Stimulated activated CD8-positive, alpha-beta memory T cell treated with anti-CD3 and anti-CD28 coated beads, Interleukin-4, amount 100 ng/mL, for 24 hours (primary cell): ENCODE results near the gene SLC16A6.
"Not testable (repeated sequence)": the region's sequence is repeated elsewhere in the genome, so short reads cannot be mapped to it uniquely, and the experiment has no call there.

Experiments
- DNase-seq: peaks from one replicate; pipeline ENCODE4 v3.0.0-alpha.2; 2020; ENCODE audit warnings: low read depth

Gene SLC16A6

DNA sequence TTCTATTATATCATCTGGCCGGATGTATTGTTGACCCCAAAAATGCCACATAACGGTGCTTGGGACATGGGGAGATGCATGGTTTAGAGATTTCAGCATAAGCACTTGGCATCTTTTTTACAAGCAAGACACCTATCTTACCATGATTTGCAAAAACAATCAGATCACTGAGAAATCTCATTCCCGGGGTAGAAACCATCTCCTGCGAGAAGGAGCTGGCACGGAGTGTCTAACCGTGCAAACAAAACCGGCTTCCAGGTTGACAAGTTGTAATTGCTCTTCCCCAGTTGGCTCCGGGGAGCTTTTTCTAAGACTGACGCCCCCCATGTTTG is 1.0 kb downstream of the SLC16A6 start:
- DNase-seq, result no peak

DNA sequence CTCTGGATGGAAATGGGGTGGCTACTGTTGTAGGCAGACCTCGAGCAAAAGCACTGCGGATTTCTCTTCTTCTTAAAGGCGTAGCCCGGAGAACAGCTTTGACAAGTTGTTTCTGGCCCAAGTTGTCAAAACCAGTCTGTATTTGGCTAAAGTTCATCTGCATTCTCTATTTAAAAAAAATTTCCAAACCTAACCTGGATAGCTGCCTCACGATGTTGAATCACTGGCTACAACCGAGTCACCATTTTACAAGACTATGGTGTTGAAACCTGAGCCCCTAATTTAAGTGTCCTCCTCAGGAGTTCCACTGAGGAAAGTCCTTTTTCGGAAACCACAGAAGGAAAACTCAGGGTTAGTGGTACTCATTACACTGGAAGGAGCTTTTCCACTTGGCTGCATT is 1.5 kb downstream of the SLC16A6 start:
- no peak for DNase-seq

- DNase-seq, result no peak
Observed at GRCh38 chr17:68288804-68289203, 2.1 kb downstream of the SLC16A6 start.

DNA sequence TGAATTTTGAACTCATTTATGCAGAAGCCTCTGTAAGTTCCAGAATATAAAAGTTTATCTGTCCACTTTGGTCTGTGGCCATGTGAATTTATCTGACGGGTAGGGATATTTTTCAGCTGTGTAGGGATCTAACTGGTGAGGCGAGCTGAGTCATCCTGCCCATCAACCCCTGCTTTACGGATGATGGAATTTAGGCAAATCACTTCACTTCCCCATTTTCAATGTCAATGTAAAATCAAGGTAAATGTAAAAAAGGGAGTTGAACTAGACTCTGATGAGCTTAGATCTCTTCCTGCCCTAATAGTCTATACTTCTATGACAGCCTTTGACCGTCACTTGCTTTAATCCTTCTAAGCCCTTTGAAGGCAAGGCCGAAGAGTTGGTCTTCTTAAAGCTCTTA is 2.6 kb downstream of the SLC16A6 start:
- DNase-seq, result no peak

DNA sequence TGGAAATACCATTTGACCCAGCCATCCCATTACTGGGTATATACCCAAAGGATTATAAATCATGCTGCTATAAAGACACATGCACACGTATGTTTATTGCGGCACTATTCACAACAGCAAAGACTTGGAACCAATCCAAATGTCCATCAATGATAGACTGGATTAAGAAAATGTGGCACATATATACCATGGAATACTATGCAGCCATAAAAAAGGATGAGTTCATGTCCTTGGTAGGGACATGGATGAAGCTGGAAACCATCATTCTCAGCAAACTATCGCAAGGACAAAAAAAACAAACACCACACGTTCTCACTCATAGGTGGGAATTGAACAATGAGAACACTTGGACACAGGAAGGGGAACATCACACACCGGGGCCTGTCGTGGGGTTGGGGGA is 9.0 kb downstream of the SLC16A6 start:
- not testable (repeated sequence) for DNase-seq

DNA sequence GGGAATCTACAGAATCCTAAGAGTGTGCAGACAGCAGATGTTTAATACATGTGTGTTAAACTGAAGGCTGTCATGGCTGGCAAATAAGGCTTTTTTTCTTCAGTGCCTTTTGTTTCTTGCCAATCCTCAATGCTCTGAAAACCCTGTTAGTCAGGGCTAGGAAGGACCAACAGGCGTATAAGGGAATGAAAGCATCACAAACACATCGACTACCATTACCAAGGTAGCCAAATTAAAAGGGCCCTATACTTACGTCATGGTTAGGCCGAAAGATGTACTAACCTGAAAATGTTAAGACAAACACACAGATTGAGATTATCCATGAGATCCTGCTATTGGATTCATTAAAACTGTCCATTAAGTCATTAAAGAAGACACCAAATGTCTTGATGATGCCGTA is 13.1 kb downstream of the SLC16A6 start:
- no peak for DNase-seq

GRCh38 chr17:68276339-68276738 is 14.6 kb downstream of the SLC16A6 start:
- DNase-seq, result not testable (repeated sequence)

DNA sequence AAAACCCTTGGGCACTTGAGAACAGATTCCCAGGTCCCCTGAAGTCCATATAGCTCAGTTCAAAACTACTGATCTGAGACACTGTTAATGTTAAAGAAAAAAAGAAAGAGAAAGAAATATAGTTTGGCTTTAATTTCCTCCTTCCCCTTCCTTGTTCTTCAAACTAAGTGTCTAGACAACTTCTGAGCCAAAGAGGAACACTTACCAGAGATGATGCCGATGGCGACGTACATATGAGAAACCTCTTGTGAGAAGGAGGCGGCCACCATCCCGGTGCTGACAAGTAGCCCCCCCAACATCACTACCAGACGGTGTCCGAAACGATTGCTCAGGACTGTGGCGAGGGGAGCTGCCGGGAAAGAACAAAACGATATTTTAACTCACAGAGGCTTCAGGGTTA is 17.2 kb downstream of the SLC16A6 start:
- no peak for DNase-seq

DNA sequence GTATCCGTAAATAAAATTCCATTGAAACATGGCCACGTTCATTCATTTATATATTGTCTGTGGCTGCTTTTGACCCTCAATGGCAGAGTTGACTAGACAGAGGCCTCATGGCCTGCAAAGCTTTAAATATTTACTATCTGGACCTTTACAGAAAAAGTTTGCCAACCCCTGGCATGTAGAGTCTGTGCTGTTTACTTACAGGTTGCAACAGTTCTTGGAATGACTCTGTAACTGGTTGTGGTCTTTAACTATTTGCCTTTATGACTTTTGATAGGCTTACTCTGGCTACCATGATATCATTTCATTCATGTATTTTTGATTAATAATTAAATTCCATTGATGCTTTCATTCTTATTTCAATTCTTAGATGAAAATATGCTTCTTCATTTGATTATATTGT is 25.1 kb downstream of the SLC16A6 start:
- not testable (repeated sequence) for DNase-seq

GRCh38 chr17:68263101-68263681 is 27.7 kb downstream of the SLC16A6 start:
- not testable (repeated sequence) for DNase-seq

DNA sequence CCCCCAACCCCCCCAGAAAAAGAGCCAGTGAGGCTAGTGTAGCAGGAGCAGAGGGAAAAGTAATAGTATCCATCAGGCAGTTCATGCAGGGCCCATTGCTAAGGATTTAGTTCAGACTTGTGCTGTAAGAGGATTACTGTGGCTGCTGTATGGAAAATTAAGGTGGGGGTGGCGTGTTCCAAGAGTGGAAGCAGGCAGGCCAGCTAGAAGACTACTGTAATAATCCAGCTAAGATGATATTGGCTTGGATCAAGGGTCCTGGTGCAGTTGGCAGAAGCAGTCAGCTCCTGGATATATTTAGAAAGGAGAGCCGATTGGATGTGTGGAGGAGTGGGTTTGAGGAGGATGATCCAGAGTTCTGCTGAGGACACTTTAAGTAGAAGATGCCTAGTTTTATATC is 28.5 kb downstream of the SLC16A6 start:
- not testable (repeated sequence) for DNase-seq

DNA sequence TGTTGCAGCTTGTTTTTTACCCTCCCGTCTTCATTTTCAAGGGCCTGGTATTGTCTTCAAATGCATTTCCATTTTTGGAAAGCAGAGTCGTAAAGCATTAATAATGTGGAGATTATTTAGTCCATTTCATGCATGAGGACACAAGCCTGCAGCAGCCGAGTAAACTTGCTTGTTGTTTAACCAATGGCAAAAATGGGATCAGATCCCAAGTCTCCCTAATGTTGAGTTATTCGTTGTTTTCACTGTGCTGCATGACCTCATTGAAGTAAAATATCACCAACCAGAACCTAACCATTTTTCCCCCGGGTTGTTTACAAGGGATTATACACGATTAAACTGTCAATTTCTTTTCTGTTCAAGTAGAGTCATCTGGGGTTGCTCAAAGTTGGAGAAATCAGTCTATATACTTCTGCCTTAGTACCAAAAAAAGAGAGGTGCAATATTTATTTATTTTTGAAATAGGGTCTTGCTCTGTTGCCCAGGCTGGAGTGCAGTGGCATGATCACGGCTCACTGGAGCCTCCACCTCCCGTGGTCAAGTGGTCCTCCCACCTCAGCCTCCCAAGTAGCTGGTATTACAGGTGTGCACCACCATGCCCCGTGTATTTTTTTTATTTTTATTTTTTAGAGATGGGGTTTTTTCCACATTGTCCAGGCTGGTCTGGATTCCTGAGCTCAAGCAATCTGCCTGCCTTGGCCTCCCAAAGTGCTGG is 30.7 kb downstream of the SLC16A6 start:
- no peak for DNase-seq

DNA sequence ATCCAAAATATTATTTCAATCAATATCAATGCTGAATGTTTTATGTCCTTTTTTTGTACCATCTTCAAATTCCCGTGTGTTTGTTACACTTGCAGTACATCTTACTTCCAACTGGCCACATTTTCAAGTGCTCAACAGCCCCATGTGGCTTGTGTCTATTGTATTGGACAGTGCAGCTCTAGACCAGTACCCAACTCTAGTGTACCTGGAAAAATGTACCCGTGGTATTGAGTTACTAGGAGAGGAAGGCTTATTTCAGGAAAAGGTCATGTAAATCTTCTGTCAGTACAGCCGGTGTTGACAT is 31.3 kb downstream of the SLC16A6 start:
- not testable (repeated sequence) for DNase-seq

DNA sequence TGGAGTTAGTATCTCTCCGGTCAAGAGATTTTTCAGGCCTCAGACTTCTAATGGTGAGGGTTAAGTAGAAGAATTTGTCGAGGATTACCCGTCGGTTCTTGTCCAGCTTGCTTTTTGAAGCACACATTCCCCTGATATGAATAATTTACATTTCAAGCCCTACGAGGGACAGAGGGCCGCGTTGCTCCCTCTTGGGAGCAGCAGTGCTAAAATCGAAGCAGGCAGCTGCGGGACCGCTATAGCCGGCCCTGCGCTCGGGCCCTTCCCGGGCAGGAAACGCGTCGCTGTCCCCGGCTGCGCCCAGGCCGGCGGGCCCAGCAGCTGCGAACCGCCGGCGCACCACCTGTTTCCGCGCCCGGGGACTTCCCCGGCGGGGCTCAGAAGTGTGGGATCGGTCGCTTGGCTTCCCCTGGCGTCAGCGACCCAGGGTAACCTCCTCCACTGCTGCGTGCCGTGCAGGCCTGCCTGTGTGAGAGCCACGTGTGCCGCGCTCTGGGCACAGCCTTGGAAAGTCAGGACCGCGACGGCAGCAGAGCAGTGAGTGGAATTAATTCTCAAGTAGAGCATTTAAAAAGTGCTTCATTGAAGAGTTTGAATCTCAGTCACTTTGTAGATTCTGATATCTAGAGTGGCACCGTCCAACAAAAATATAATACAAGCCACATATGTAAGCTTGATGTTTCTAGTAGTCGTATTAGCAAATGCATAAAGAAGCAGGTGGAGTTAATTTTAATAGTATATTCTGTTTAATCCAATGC is 31.9 kb downstream of the SLC16A6 start:
- DNase-seq, result peak; percentile 44

DNA sequence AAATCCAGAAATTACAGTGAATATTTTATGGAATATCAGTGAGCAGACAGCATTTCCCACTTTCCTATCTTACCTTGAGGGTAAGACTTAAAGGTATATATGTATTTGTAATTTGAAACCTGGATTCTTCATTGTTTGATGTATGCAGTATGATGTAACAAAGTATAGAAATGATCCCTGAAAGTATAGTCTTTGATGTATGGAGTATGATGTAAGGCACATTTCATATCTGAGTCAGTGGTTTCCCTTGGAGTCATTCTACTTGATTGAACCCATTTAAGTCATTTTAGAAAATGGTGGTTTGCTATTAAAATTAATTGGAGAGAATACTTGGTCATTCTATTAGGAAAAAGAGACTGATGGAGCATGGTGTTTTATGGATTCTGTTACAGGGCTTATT is 33.0 kb downstream of the SLC16A6 start:
- DNase-seq, result no peak

DNA sequence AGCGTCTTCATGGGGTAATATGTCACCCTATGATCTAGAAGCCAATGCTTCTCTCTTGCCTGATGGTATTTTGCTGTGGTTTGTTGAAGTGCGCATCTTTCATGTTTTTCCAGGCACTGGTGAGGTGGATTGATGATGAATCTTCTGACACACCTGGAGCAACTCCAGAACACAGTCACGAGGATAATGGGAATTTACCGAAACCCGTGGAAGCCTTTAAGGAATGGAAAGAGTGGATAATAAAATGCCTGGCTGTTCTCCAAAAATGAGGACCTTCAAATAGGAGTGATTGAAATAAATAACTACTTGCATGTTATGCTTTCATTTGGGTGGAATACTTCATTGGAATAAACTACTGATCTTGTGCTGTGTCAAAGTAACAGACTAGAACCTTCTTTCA is 34.2 kb downstream of the SLC16A6 start:
- not testable (repeated sequence) for DNase-seq

- DNase-seq, result no peak
Observed at GRCh38 chr17:68255731-68256538, 35.0 kb downstream of the SLC16A6 start.

- DNase-seq, result no peak
Observed at GRCh38 chr17:68255151-68255550, 35.8 kb downstream of the SLC16A6 start.

- DNase-seq, result not testable (repeated sequence)
Observed at GRCh38 chr17:68253426-68253825, 37.5 kb downstream of the SLC16A6 start.

DNA sequence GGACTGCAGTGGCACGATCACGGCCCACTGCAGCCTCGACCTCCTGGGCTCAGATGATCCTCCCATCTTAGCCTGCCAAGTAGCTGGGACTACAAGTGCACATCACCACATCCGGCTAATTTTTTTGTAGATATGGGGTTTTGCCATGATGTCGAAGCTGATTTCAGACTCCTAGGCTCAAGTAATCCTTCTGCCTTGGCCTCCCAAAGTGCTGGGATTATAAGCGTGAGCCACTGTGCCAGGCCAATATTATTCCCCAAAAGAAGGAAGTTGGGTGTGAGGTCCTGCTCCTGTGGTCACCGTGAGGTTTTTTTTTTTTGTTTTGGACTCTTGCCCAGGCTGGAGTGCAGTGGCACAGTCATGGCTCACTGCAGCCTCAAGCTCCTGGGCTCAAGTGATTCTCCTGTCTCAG is 41.6 kb downstream of the SLC16A6 start:
- DNase-seq, result no peak

DNA sequence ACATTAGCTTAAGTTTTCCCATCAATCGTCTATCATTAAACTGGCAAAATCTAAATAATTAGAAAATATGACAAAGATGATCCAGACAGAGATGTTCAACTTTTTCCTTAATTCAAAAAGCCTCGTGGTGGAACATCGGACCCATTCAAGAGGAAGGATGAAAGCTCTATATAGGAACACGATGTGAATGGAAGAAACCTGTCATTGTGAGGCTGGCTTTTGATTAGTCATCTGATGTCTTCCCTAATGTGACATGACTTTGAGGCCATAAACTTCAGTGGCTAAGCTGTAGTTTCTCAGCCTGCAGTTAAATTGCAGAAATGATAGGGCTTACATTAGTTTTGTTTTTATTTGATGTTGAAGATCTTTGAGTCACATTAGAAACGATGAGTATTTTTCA is 42.0 kb downstream of the SLC16A6 start:
- no peak for DNase-seq

- DNase-seq, result no peak
Observed at GRCh38 chr17:68248199-68248825, 42.6 kb downstream of the SLC16A6 start.
